CD4-positive, CD25-positive, alpha-beta regulatory T cell (primary cell): ENCODE results near the gene RASAL1. TPM values are rescaled to one million over a fixed set of nuclear protein-coding genes. Genes with fewer than 3 reads are reported as not detected.
A peak's percentile ranks its signal among the peaks of the same experiment; 100 is the strongest.

Source experiments
- ATAC-seq, 2 donors: fragments of 150-1000 bp; cut with Tn5 transposase; one replicate each; pipeline ENCODE4 v1.10.0; 2021; ENCODE audit warnings: low read depth in 2 of 2, moderate number of reproducible peaks in 2 of 2, moderate library complexity in 1 of 2
- DNase-seq, 3 donors: peaks; one replicate each; pipeline versions ENCODE4 v3.0.0 to v3.0.0-alpha.2; 2012 to 2022; ENCODE audit warnings: mixed read lengths in 1 of 3
- H3K27ac ChIP-seq: one replicate; pipeline ENCODE4 v1.7.0; 2013; ENCODE audit warnings: mild to moderate bottlenecking, low read length; ENCODE audit not compliant: insufficient read depth, poor library complexity, severe bottlenecking
- H3K27me3 ChIP-seq: one replicate; pipeline ENCODE4 v1.7.0; 2013; ENCODE audit warnings: low read length; ENCODE audit not compliant: control insufficient read depth, insufficient read depth
- H3K36me3 ChIP-seq: one replicate; pipeline ENCODE4 v1.7.0; 2013; ENCODE audit warnings: mild to moderate bottlenecking, low read length, moderate library complexity; ENCODE audit not compliant: control insufficient read depth, insufficient read depth
- H3K4me1 ChIP-seq: 2 replicates; pipeline ENCODE4 v1.7.0; 2013; ENCODE audit warnings: mild to moderate bottlenecking, low read length; ENCODE audit not compliant: insufficient read depth, control insufficient read depth, poor library complexity, severe bottlenecking
- H3K4me3 ChIP-seq: one replicate; pipeline ENCODE4 v1.7.0; 2013; ENCODE audit warnings: low read depth, mild to moderate bottlenecking, low read length, moderate library complexity
- H3K9me3 ChIP-seq, 2 experiments: 1 replicate in 1 of 2; 2 replicates in 1 of 2; pipeline ENCODE4 v1.7.0; 2013; ENCODE audit warnings: low read length in 2 of 2, mild to moderate bottlenecking in 1 of 2, moderate library complexity in 1 of 2; ENCODE audit not compliant: control insufficient read depth in 2 of 2
- H3K27ac Mint-ChIP-seq, 3 donors: one replicate each; pipeline ENCODE4 v1.8.0; 2020 to 2022; ENCODE audit warnings: mild to moderate bottlenecking in 3 of 3, mixed read lengths in 3 of 3, moderate library complexity in 2 of 3
- H3K27me3 Mint-ChIP-seq: one replicate; pipeline ENCODE4 v1.8.0; 2022; ENCODE audit warnings: mild to moderate bottlenecking, mixed read lengths
- H3K36me3 Mint-ChIP-seq: one replicate; pipeline ENCODE4 v1.8.0; 2020; ENCODE audit warnings: mixed read lengths
- H3K4me1 Mint-ChIP-seq, 4 donors: one replicate each; pipeline ENCODE4 v1.8.0; 2020 to 2022; ENCODE audit warnings: mixed read lengths in 4 of 4, mild to moderate bottlenecking in 1 of 4
- H3K4me3 Mint-ChIP-seq, 4 donors: one replicate each; pipeline ENCODE4 v1.8.0; 2020 to 2022; ENCODE audit warnings: mild to moderate bottlenecking in 4 of 4, mixed read lengths in 4 of 4, moderate library complexity in 3 of 4
- H3K9me3 Mint-ChIP-seq, 7 donors: one replicate each; pipeline ENCODE4 v1.8.0; 2020 to 2022; ENCODE audit warnings: mixed read lengths in 7 of 7, mild to moderate bottlenecking in 3 of 7, moderate library complexity in 2 of 7
- polyA plus RNA-seq, 4 donors: library from polyadenylated mRNA; unstranded; fragments of 300-500 nt; fragmentation: Illumina TruSeq; gene quantifications; one replicate each; pipeline ENCODE4 v1.2.3, GENCODE V29; 2021
- total RNA-seq: library from RNA; stranded (reverse); gene quantifications from one replicate; pipeline ENCODE4 v1.2.3, GENCODE V29; 2022

RASAL1 gene
- total and polyA plus RNA-seq, 5 donors from 2014 or later: 0.42 to 0.79 (median 0.73) TPM; not detected in 2

GRCh38 chr12:113069149-113069548, 66.4 kb downstream of the RASAL1 start:
- peak overlapping the region; percentile 11 for H3K27ac ChIP-seq
- H3K4me3 ChIP-seq: no peak overlapping the region
- H3K4me1 Mint-ChIP-seq: peaks cover 9 to 68% (median 35%) of the 10 kb centered on the region in 4 donors

GRCh38 chr12:113067987-113068935, 67.3 kb downstream of the RASAL1 start:
- Mint-ChIP-seq H3K4me1 (peaks cover 9 to 62% (median 27%) of the 10 kb centered on the region in 4 donors), H3K27ac (no peak overlapping the region), H3K27me3 (no peaks in the 10 kb centered on the region), H3K9me3 (no peaks in the 10 kb centered on the region), H3K4me3 (no peak overlapping the region), H3K36me3 (peaks cover 4% of the 10 kb centered on the region)
- Histone ChIP-seq H3K4me3 (no peak overlapping the region), H3K27me3 (no peaks in the 10 kb centered on the region), H3K36me3 (no peaks in the 10 kb centered on the region), H3K27ac (no peak overlapping the region), H3K4me1 (peaks cover 24% of the 10 kb centered on the region), H3K9me3 (no peaks in the 10 kb centered on the region)
- ATAC-seq: no peak
- no peak for DNase-seq

More at GRCh38 chr12:113069149-113069548, 66.4 kb downstream of the RASAL1 start:
- H3K27ac Mint-ChIP-seq: peak overlapping the region in 1 of 3 donors; percentile 20
- H3K9me3 Mint-ChIP-seq: no peaks in the 10 kb centered on the region
- Histone ChIP-seq H3K36me3 (no peaks in the 10 kb centered on the region), H3K9me3 (no peaks in the 10 kb centered on the region), H3K27me3 (no peaks in the 10 kb centered on the region), H3K4me1 (peaks cover 20% of the 10 kb centered on the region)
- DNase-seq: no peak
- peaks cover 4% of the 10 kb centered on the region for H3K36me3 Mint-ChIP-seq
- no peak for ATAC-seq
- H3K4me3 Mint-ChIP-seq: no peak overlapping the region
- no peaks in the 10 kb centered on the region for H3K27me3 Mint-ChIP-seq

GRCh38 chr12:113066813-113067400, 68.7 kb downstream of the RASAL1 start:
- H3K36me3 ChIP-seq: no peaks in the 10 kb centered on the region
- Mint-ChIP-seq H3K27ac (peak overlapping the region in 1 of 3 donors; percentile 55), H3K4me1 (peaks cover 4 to 57% (median 20%) of the 10 kb centered on the region in 4 donors), H3K27me3 (no peaks in the 10 kb centered on the region), H3K36me3 (peaks cover 4% of the 10 kb centered on the region), H3K9me3 (no peaks in the 10 kb centered on the region), H3K4me3 (no peak overlapping the region)
- ATAC-seq (no peak), DNase-seq (no peak)
- H3K27ac ChIP-seq: no peak overlapping the region
- H3K27me3 ChIP-seq: no peaks in the 10 kb centered on the region
- H3K4me1 ChIP-seq: peaks cover 27% of the 10 kb centered on the region
- no peaks in the 10 kb centered on the region for H3K9me3 ChIP-seq
- no peak overlapping the region for H3K4me3 ChIP-seq

- Histone ChIP-seq H3K4me3 (no peak overlapping the region), H3K27ac (no peak overlapping the region), H3K27me3 (no peaks in the 10 kb centered on the region), H3K4me1 (peaks cover 24% of the 10 kb centered on the region), H3K36me3 (no peaks in the 10 kb centered on the region), H3K9me3 (no peaks in the 10 kb centered on the region)
- H3K4me3 Mint-ChIP-seq: no peak overlapping the region
- DNase-seq: no peak
- no peak for ATAC-seq
- peak overlapping the region in 1 of 3 donors; percentile 87 for H3K27ac Mint-ChIP-seq
- H3K9me3 Mint-ChIP-seq: no peaks in the 10 kb centered on the region
- peaks cover 4% of the 10 kb centered on the region for H3K36me3 Mint-ChIP-seq
- H3K4me1 Mint-ChIP-seq: peaks cover 4 to 48% (median 14%) of the 10 kb centered on the region in 4 donors
- no peaks in the 10 kb centered on the region for H3K27me3 Mint-ChIP-seq
Measured at GRCh38 chr12:113065126-113066007, 70.2 kb downstream of the RASAL1 start.

- Histone ChIP-seq H3K27me3 (no peaks in the 10 kb centered on the region), H3K4me1 (peaks cover 17% of the 10 kb centered on the region), H3K27ac (no peak overlapping the region), H3K36me3 (no peaks in the 10 kb centered on the region), H3K9me3 (no peaks in the 10 kb centered on the region), H3K4me3 (no peak overlapping the region)
- H3K27ac Mint-ChIP-seq: peak overlapping the region in 2 of 3 donors; percentile 78 to 87
- ATAC-seq (no peak), DNase-seq (no peak)
- peaks cover 4% of the 10 kb centered on the region for H3K36me3 Mint-ChIP-seq
- no peaks in the 10 kb centered on the region for H3K27me3 Mint-ChIP-seq
- H3K9me3 Mint-ChIP-seq: no peaks in the 10 kb centered on the region
- peak overlapping the region in 1 of 4 donors; percentile 7 for H3K4me3 Mint-ChIP-seq
- peaks cover 4 to 40% (median 9%) of the 10 kb centered on the region in 4 donors for H3K4me1 Mint-ChIP-seq
Measured at GRCh38 chr12:113064395-113065125, 71.0 kb downstream of the RASAL1 start.

- Histone ChIP-seq H3K4me1 (peaks cover 10% of the 10 kb centered on the region), H3K4me3 (no peak overlapping the region), H3K27me3 (no peaks in the 10 kb centered on the region), H3K27ac (no peak overlapping the region), H3K36me3 (no peaks in the 10 kb centered on the region), H3K9me3 (no peaks in the 10 kb centered on the region)
- Mint-ChIP-seq H3K9me3 (no peaks in the 10 kb centered on the region), H3K27ac (no peak overlapping the region), H3K27me3 (no peaks in the 10 kb centered on the region), H3K4me1 (peaks cover 4 to 35% (median 9%) of the 10 kb centered on the region in 4 donors), H3K4me3 (peak overlapping the region in 1 of 4 donors; percentile 7), H3K36me3 (peaks cover 4% of the 10 kb centered on the region)
- ATAC-seq (no peak), DNase-seq (no peak)
Measured at GRCh38 chr12:113063396-113064350, 71.9 kb downstream of the RASAL1 start.
